Loucy (cell line): ENCODE measurements around the gene EEA1.

Experiments
- H2AFZ ChIP-seq: fragments of 200-600 bp; sonication (generic); 2 replicates; pipeline ENCODE4 v1.6.0; 2016; ENCODE audit warnings: antibody characterized with exemption, mild to moderate bottlenecking, low read length, moderate library complexity
- H3F3A ChIP-seq: fragments of 200-600 bp; 2 replicates; pipeline ENCODE4 v1.6.0; 2016; ENCODE audit warnings: antibody characterized with exemption, low read depth, mild to moderate bottlenecking
- H3K27me3 ChIP-seq: fragments of 200-600 bp; sonication (generic); 2 replicates; pipeline ENCODE4 v1.6.1; 2014; ENCODE audit warnings: low read length, mild to moderate bottlenecking; ENCODE audit not compliant: insufficient read depth, poor library complexity, severe bottlenecking
- H3K36me3 ChIP-seq: fragments of 200-600 bp; sonication (generic); 2 replicates; pipeline ENCODE4 v1.6.1; 2016; ENCODE audit warnings: low read length; ENCODE audit not compliant: insufficient read depth
- H3K4me1 ChIP-seq: fragments of 200-600 bp; sonication (generic); 2 replicates; pipeline ENCODE4 v1.5.1; 2014; ENCODE audit warnings: low read length, mild to moderate bottlenecking; ENCODE audit not compliant: insufficient read depth, poor library complexity, severe bottlenecking
- H3K4me2 ChIP-seq: fragments of 200-600 bp; sonication (generic); 2 replicates; pipeline ENCODE4 v1.6.0; 2014; ENCODE audit warnings: antibody characterized with exemption, low read length, low read depth, mild to moderate bottlenecking; ENCODE audit not compliant: poor library complexity, severe bottlenecking
- H3K4me3 ChIP-seq: fragments of 200-600 bp; sonication (generic); 2 replicates; pipeline ENCODE4 v1.5.1; 2014; ENCODE audit warnings: low read length, mild to moderate bottlenecking, mixed read lengths; ENCODE audit not compliant: poor library complexity, severe bottlenecking
- H3K79me2 ChIP-seq: fragments of 200-600 bp; sonication (generic); 2 replicates; pipeline ENCODE4 v1.6.1; 2014; ENCODE audit warnings: low read length; ENCODE audit not compliant: insufficient read depth
- H3K9ac ChIP-seq: fragments of 200-600 bp; sonication (generic); 2 replicates; pipeline ENCODE4 v1.6.0; 2014; ENCODE audit warnings: mild to moderate bottlenecking, low read depth, low read length, moderate library complexity; ENCODE audit not compliant: poor library complexity, severe bottlenecking
- H3K9me2 ChIP-seq: fragments of 200-600 bp; sonication (generic); replicated peaks from 2 replicates; pipeline ENCODE4 v1.6.1; 2016; ENCODE audit warnings: low read depth, low read length, mixed read lengths
- H3K9me3 ChIP-seq: fragments of 200-600 bp; sonication (generic); 2 replicates; pipeline ENCODE4 v1.6.1; 2014; ENCODE audit warnings: mild to moderate bottlenecking, antibody characterized with exemption, low read length, low read depth; ENCODE audit not compliant: insufficient read depth
- H4K20me1 ChIP-seq: fragments of 200-600 bp; sonication (generic); 2 replicates; pipeline ENCODE4 v1.6.0; 2014; ENCODE audit warnings: antibody characterized with exemption, low read length, mild to moderate bottlenecking; ENCODE audit not compliant: insufficient read depth, poor library complexity, severe bottlenecking
- EZH2phosphoT487 ChIP-seq: fragments of 200-600 bp; IDR thresholded peaks from 2 replicates; pipeline ENCODE4 v1.6.1; 2018; ENCODE audit warnings: antibody characterized with exemption, mild to moderate bottlenecking, moderate library complexity, borderline replicate concordance
- TF ChIP-seq, protein P1 (sequence below): fragments of 200-600 bp; sonication (generic); conservative IDR thresholded peaks from 2 replicates; pipeline ENCODE4 v1.5.1; 2014; ENCODE audit warnings: mild to moderate bottlenecking, antibody characterized with exemption, low read length

The EEA1 gene

DNA sequence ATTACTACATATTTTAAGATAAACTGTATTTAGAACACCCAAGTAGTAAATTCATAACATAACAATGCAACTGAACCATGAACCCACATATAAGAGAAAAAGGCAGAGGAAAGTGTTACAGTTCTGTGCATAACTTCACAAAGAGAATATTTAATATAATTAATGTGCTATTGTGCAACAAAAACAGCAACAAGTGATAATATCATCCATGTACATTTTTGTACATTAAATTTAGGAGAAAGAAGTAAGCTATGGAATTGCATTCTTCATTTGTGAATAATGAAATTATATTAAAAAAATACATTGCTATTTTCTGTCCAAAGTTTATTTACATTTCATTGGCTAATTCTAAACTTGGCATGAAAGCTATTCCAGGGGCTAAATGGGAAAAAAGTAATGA, 153.7 kb downstream of the EEA1 start:
- Histone ChIP-seq H3K4me2 (no peak overlapping the region), H3K36me3 (peaks cover 44% of the 10 kb centered on the region), H3K4me1 (peaks cover 20% of the 10 kb centered on the region)

DNA sequence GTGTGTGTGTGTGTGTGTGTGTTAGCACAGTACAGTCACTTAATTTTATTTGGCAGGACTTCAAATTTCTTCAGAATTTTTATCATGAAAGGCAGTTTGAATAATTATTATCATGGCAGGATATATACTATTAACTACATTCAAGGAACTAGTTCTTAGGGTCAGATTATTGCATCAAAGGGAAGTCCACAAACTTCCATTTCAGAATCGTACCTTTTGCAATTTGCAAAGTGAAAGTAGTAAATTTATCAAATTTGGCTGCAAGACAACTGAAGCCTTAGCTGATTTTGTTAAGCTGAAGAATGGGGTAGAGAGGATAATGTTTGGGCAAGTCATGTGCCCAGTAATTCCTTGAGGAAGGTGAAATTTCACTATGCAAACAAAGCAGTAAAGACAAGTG, 158.1 kb downstream of the EEA1 start:
- H3F3A ChIP-seq = no peaks in the 10 kb centered on the region; the same call in 1 of the 2 replicates
- H3K36me3 ChIP-seq = peaks cover 6% of the 10 kb centered on the region
- no peaks in the 10 kb centered on the region for H3K27me3 ChIP-seq
- H2AFZ ChIP-seq = no peak overlapping the region
- peaks cover 55% of the 10 kb centered on the region for H3K4me1 ChIP-seq
- no peak overlapping the region for H3K4me3 ChIP-seq
- H3K9me2 ChIP-seq = no peaks in the 10 kb centered on the region
- no peaks in the 10 kb centered on the region for H3K79me2 ChIP-seq
- H3K9ac ChIP-seq = no peak overlapping the region
- peak overlapping the region; percentile 46 for H3K4me2 ChIP-seq
- no peaks in the 10 kb centered on the region for H3K9me3 ChIP-seq
- TF ChIP-seq, protein P1, sequence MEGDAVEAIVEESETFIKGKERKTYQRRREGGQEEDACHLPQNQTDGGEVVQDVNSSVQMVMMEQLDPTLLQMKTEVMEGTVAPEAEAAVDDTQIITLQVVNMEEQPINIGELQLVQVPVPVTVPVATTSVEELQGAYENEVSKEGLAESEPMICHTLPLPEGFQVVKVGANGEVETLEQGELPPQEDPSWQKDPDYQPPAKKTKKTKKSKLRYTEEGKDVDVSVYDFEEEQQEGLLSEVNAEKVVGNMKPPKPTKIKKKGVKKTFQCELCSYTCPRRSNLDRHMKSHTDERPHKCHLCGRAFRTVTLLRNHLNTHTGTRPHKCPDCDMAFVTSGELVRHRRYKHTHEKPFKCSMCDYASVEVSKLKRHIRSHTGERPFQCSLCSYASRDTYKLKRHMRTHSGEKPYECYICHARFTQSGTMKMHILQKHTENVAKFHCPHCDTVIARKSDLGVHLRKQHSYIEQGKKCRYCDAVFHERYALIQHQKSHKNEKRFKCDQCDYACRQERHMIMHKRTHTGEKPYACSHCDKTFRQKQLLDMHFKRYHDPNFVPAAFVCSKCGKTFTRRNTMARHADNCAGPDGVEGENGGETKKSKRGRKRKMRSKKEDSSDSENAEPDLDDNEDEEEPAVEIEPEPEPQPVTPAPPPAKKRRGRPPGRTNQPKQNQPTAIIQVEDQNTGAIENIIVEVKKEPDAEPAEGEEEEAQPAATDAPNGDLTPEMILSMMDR = no peak
- no peak for TF ChIP-seq EZH2phosphoT487
- no peaks in the 10 kb centered on the region for H4K20me1 ChIP-seq

More for the DNA sequence above, 153.7 kb downstream of the EEA1 start:
- Histone ChIP-seq H4K20me1 (no peaks in the 10 kb centered on the region), H3K79me2 (no peaks in the 10 kb centered on the region), H3K9me3 (no peaks in the 10 kb centered on the region), H3K27me3 (no peaks in the 10 kb centered on the region), H3K9me2 (no peaks in the 10 kb centered on the region), H2AFZ (no peak overlapping the region), H3K4me3 (no peak overlapping the region), H3K9ac (no peak overlapping the region), H3F3A (no peaks in the 10 kb centered on the region; the same call in 1 of the 2 replicates)
- TF ChIP-seq, protein P1 = no peak
- TF ChIP-seq EZH2phosphoT487 = no peak

DNA sequence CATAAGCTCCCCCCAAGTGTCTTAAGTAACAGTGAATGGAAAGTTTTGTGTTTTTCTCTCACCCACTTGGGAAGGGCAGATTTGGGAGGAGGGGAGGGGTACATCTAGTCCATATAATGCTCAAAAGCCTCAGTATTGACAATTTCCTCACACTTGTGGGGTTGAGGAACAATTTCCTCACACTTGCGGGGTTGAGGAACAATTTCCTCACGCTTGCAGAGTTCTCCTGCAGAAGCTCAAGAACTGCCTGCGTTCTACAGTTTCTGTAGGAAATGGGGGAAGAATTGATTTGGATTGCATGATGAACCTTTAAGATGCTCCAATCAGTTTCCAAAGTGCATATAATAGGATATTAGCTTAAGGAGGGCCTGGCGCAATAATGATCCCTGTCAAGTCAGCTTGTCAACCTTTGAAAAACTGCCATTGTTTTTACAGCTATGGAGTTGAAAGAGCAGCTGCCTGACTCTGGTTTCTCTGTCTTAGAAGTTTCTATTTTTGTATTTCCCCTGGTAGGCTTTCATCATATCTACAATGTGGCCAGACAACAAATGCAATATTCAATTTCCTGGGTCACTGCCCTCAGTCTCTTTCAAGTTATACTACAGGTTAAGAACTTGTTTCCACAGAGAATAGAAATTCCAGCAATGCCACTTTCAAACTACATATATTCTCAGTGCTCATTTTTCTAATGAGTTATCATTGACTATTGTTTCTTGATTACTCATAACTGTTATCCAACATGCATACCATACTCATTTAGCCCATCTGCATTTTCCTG, 159.8 kb downstream of the EEA1 start:
- no peaks in the 10 kb centered on the region for H3K79me2 ChIP-seq
- H3K9ac ChIP-seq = peak overlapping the region; percentile 57
- no peak for TF ChIP-seq EZH2phosphoT487
- TF ChIP-seq, protein P1 = no peak
- no peaks in the 10 kb centered on the region for H3K27me3 ChIP-seq
- H2AFZ ChIP-seq = peak overlapping the region; percentile 47; the same call in 1 of the 2 replicates
- H3K4me1 ChIP-seq = peaks cover 58% of the 10 kb centered on the region
- no peaks in the 10 kb centered on the region for H3K9me3 ChIP-seq
- H4K20me1 ChIP-seq = no peaks in the 10 kb centered on the region
- H3K9me2 ChIP-seq = no peaks in the 10 kb centered on the region
- H3F3A ChIP-seq = no peaks in the 10 kb centered on the region; the same call in 1 of the 2 replicates
- no peaks in the 10 kb centered on the region for H3K36me3 ChIP-seq
- H3K4me2 ChIP-seq = peak overlapping the region; percentile 75
- H3K4me3 ChIP-seq = peak overlapping the region; percentile 58
